SK-MEL-5 (cell line): ENCODE measurements around the gene LGR6. TPM values are rescaled to one million over a fixed set of nuclear protein-coding genes. Genes with fewer than 3 reads are reported as not detected.
"Not testable (repeated sequence)": the region's sequence is repeated elsewhere in the genome, so short reads cannot be mapped to it uniquely, and the experiment has no call there.

Experiments
- DNase-seq: peaks from one replicate; pipeline ENCODE4 v3.0.0-alpha.2; 2016; ENCODE audit warnings: low read depth, low spot score
- in situ Hi-C: cut with HindIII; loops from 2 replicates; pipeline ENCODE4 v1.10.0; 2016; ENCODE audit warnings: low sequenced_read_pairs, high pct_unique_total_duplicates, low pct_unique_long_range_greater_than_20kb
- total RNA-seq: library from RNA; depleted of rRNA; stranded (reverse); fragments of >200 nt; shearing (Covaris generic); gene quantifications from 2 replicates; pipeline ENCODE4 v1.2.3, GENCODE V29; 2014

Gene LGR6
- total RNA-seq, 1 experiment from 2014 or later, result not detected

GRCh38 chr1:202167708-202168415 is 25.7 kb upstream of the LGR6 start:
- DNase-seq, result no peak
- in situ Hi-C loops, result no loop called here

GRCh38 chr1:202168861-202169260 is 24.7 kb upstream of the LGR6 start:
- in situ Hi-C loops, result no loop called here

GRCh38 chr1:202170726-202171125 is 22.9 kb upstream of the LGR6 start:
- DNase-seq, result no peak
- in situ Hi-C loops, result no loop called here

More at GRCh38 chr1:202168861-202169260, 24.7 kb upstream of the LGR6 start:
- DNase-seq, result no peak

GRCh38 chr1:202171292-202172014 is 22.1 kb upstream of the LGR6 start:
- in situ Hi-C loops, result no loop called here
- DNase-seq, result no peak

GRCh38 chr1:202172015-202172355 is 21.6 kb upstream of the LGR6 start:
- DNase-seq, result no peak
- in situ Hi-C loops, result no loop called here

GRCh38 chr1:202173993-202174392 is 19.6 kb upstream of the LGR6 start:
- no peak for DNase-seq
- in situ Hi-C loops, result no loop called here

GRCh38 chr1:202176949-202177927 is 16.4 kb upstream of the LGR6 start:
- no peak for DNase-seq
- in situ Hi-C loops, result no loop called here

- in situ Hi-C loops, result no loop called here
Measured at GRCh38 chr1:202179828-202180750, 13.5 kb upstream of the LGR6 start.

GRCh38 chr1:202180751-202181139 is 12.9 kb upstream of the LGR6 start:
- in situ Hi-C loops, DNase-seq: not testable (repeated sequence)

More at GRCh38 chr1:202179828-202180750, 13.5 kb upstream of the LGR6 start:
- no peak for DNase-seq

- DNase-seq, result no peak
- in situ Hi-C loops, result no loop called here
Measured at GRCh38 chr1:202181586-202181985, 12.0 kb upstream of the LGR6 start.

GRCh38 chr1:202182040-202182877 is 11.3 kb upstream of the LGR6 start:
- no peak for DNase-seq
- in situ Hi-C loops, result no loop called here

- peak; percentile 94 for DNase-seq
- in situ Hi-C loops, result no loop called here
Measured at GRCh38 chr1:202184750-202185460, 8.7 kb upstream of the LGR6 start.

- in situ Hi-C loops, result no loop called here
- DNase-seq, result no peak
Measured at GRCh38 chr1:202186327-202186726, 7.3 kb upstream of the LGR6 start.

GRCh38 chr1:202187041-202187671 is 6.4 kb upstream of the LGR6 start:
- in situ Hi-C loops, result no loop called here
- no peak for DNase-seq

- no peak for DNase-seq
- in situ Hi-C loops, result no loop called here
Measured at GRCh38 chr1:202187697-202188407, 5.7 kb upstream of the LGR6 start.
